ENCODE results near the gene SPIRE2.

DNA sequence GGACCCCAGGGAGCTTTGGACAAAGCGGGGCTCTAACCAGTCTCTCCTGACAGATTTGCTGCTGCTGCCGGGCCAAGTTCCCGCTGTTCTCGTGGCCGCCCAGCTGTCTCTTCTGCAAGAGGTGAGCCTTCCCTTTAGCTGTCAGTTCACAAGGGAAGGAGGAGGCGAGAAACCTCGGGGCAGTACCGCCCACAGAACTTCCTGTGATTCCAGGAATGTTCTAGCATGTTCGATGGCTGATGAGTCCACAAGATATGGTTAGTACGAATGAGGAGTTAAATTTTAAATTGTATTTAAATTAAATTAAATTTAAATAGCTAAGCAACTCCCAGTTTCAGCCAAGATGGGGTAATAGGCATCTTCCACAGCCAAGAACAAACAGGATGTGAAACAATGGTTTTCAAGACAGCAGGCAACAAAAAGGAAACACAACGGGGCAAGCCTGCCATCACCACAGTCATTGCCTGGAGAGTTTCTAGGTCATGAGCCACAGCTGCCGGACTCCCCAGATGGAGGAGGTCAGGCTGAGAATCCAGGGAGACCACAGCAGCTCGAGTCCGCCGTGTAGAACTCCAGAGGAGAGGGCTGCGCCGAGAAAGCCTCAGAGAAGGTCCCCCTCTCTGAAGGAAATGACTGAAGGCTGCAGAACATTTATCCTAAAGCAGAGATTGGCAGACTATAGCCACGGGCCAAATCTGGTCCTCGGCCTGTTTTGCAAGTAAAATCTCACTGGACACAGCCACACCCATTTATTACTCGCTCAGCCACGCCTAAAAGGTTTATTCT, 35.7 kb downstream of the SPIRE2 start:
- TF ChIP-seq, protein P1, sequence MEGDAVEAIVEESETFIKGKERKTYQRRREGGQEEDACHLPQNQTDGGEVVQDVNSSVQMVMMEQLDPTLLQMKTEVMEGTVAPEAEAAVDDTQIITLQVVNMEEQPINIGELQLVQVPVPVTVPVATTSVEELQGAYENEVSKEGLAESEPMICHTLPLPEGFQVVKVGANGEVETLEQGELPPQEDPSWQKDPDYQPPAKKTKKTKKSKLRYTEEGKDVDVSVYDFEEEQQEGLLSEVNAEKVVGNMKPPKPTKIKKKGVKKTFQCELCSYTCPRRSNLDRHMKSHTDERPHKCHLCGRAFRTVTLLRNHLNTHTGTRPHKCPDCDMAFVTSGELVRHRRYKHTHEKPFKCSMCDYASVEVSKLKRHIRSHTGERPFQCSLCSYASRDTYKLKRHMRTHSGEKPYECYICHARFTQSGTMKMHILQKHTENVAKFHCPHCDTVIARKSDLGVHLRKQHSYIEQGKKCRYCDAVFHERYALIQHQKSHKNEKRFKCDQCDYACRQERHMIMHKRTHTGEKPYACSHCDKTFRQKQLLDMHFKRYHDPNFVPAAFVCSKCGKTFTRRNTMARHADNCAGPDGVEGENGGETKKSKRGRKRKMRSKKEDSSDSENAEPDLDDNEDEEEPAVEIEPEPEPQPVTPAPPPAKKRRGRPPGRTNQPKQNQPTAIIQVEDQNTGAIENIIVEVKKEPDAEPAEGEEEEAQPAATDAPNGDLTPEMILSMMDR (IDR thresholded peaks at IDR 0.05) = no peak
- no peak for TF ChIP-seq POLR2A (IDR thresholded peaks at IDR 0.05)
